K562 (cell line): ENCODE measurements around the gene FOSL2. TPM values are rescaled to one million over a fixed set of nuclear protein-coding genes. Genes with fewer than 3 reads are reported as not detected.

Source experiments
- HDAC6 ChIP-seq: IDR thresholded peaks from 2 replicates; pipeline ENCODE4 v1.6.1; 2012; ENCODE audit warnings: low read depth, mild to moderate bottlenecking, control low read depth, inconsistent platforms, low read length, moderate library complexity
- PRPF4 ChIP-seq: fragments of 200-400 bp; formaldehyde crosslinking; IDR thresholded peaks from one replicate; pipeline ENCODE4 v1.6.1; 2017; ENCODE audit warnings: low read length, low read depth, mild to moderate bottlenecking; ENCODE audit not compliant: insufficient read depth, poor library complexity, severe bottlenecking
- SREBF1 ChIP-seq: fragments of 150-350 bp; IDR thresholded peaks from 2 replicates; pipeline ENCODE4 v1.6.1; 2014; ENCODE audit warnings: antibody characterized with exemption, low read depth, low read length, borderline replicate concordance
- TBL1XR1 ChIP-seq, 2 experiments: IDR thresholded peaks; 2 replicates each; pipeline ENCODE4 v1.6.1; 2012; ENCODE audit warnings: improper control_type of control experiment in 2 of 2, low read length in 2 of 2, mild to moderate bottlenecking in 1 of 2
- ZNF766 ChIP-seq: fragments of 200-800 bp; sonication (Bioruptor generic); conservative IDR thresholded peaks from 2 replicates; pipeline ENCODE4 v1.6.1; 2016; ENCODE audit warnings: missing genetic modification characterization, missing compliant biosample characterization
- ZNF79 ChIP-seq: fragments of 250-450 bp; sonication (Bioruptor Pico); IDR thresholded peaks from 2 replicates; pipeline ENCODE4 v1.4.0; 2020; ENCODE audit warnings: low read depth, mild to moderate bottlenecking, moderate library complexity
- polyA plus RNA-seq, 8 experiments: library from polyadenylated mRNA; depleted of rRNA in 4 of 8; stranded (reverse) in 5 of 8; unstranded in 3 of 8; fragments of >200 nt; fragmentation: Nextera tagmentation in 2 of 8; fragmentation: Illumina TruSeq in 1 of 8; extraction: Ambion mirVana in 2 of 8; extraction: Trizol in 1 of 8; gene quantifications; 2 replicates each; pipeline versions ENCODE4 v1.2.1 to v1.2.3, GENCODE V29; 2011 to 2014; ENCODE audit warnings: inconsistent platforms in 1 of 8, missing spikeins in 1 of 8
- total RNA-seq, 7 experiments: library from RNA; depleted of rRNA in 6 of 7; stranded (reverse); fragments of >200 nt in 6 of 7; fragmentation: Illumina TruSeq in 2 of 7; extraction: Trizol in 2 of 7; gene quantifications; 2 replicates each; pipeline versions ENCODE4 v1.2.1 to v1.2.3, GENCODE V29; 2011 to 2021; ENCODE audit warnings: low replicate concordance in 1 of 7
- TF ChIP-seq, protein P1 (sequence below): fragments of 250-450 bp; sonication (Bioruptor Pico); IDR thresholded peaks from 2 replicates; pipeline ENCODE4 v1.8.0; 2022; ENCODE audit warnings: inconsistent platforms
- TF ChIP-seq, protein P2 (sequence below): sonication (generic); formaldehyde crosslinking; IDR thresholded peaks from 2 replicates; pipeline ENCODE4 v1.8.0; 2023; ENCODE audit warnings: mild to moderate bottlenecking, missing genetic modification reagents

FOSL2 gene
- total and polyA plus RNA-seq, 9 of the 15 experiments (the other 6 are each of a cell fraction or from before 2014, with no cell fraction given), result 0.04 to 2.9 (median 0.80) TPM

- TF ChIP-seq HDAC6 (0 out of 2 replicates have a peak, but pooled peaks have one; percentile 38), SREBF1 (no peak), TBL1XR1 (IDR thresholded peaks at IDR 0.05; ENCODE audit: low read length in 2 of 2) (no peak), ZNF766 (CRISPR knock-in tag) (no peak), ZNF79 (no peak), PRPF4 (no peak)
- TF ChIP-seq, protein P1, sequence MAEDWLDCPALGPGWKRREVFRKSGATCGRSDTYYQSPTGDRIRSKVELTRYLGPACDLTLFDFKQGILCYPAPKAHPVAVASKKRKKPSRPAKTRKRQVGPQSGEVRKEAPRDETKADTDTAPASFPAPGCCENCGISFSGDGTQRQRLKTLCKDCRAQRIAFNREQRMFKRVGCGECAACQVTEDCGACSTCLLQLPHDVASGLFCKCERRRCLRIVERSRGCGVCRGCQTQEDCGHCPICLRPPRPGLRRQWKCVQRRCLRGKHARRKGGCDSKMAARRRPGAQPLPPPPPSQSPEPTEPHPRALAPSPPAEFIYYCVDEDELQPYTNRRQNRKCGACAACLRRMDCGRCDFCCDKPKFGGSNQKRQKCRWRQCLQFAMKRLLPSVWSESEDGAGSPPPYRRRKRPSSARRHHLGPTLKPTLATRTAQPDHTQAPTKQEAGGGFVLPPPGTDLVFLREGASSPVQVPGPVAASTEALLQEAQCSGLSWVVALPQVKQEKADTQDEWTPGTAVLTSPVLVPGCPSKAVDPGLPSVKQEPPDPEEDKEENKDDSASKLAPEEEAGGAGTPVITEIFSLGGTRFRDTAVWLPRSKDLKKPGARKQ (CRISPR knock-in tag), result no peak
- TF ChIP-seq, protein P2, sequence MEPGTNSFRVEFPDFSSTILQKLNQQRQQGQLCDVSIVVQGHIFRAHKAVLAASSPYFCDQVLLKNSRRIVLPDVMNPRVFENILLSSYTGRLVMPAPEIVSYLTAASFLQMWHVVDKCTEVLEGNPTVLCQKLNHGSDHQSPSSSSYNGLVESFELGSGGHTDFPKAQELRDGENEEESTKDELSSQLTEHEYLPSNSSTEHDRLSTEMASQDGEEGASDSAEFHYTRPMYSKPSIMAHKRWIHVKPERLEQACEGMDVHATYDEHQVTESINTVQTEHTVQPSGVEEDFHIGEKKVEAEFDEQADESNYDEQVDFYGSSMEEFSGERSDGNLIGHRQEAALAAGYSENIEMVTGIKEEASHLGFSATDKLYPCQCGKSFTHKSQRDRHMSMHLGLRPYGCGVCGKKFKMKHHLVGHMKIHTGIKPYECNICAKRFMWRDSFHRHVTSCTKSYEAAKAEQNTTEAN (CRISPR knock-in tag), result no peak
- TF ChIP-seq, all 486 proteins: peak for 35
Measured at GRCh38 chr2:28390746-28391563, 1.7 kb upstream of the FOSL2 start (continued).
